Liver (tissue), 3 donors: ENCODE data around the gene GFRA4.

Source experiments
- ATF3 ChIP-seq: IDR thresholded peaks from 2 replicates; pipeline ENCODE4 v1.6.1; 2016; ENCODE audit warnings: antibody characterized with exemption
- CTCF ChIP-seq: fragments of 150-350 bp; IDR thresholded peaks from 2 replicates; pipeline ENCODE4 v1.5.1; 2017; ENCODE audit warnings: improper control_type of control experiment, low read depth, low read length; ENCODE audit not compliant: missing input control
- FOXA1 ChIP-seq: IDR thresholded peaks from 2 replicates; pipeline ENCODE4 v1.6.1; 2016; ENCODE audit warnings: antibody characterized with exemption
- GABPA ChIP-seq, 2 donors: IDR thresholded peaks in 1 of 2; conservative IDR thresholded peaks in 1 of 2; 2 replicates each; pipeline ENCODE4 v1.6.1; 2016; ENCODE audit warnings: antibody characterized with exemption in 2 of 2, mild to moderate bottlenecking in 1 of 2, moderate library complexity in 1 of 2
- JUND ChIP-seq, 2 donors: IDR thresholded peaks; 2 replicates each; pipeline ENCODE4 v1.6.1; 2016; ENCODE audit warnings: antibody characterized with exemption in 2 of 2
- RXRA ChIP-seq, 2 donors: IDR thresholded peaks; 2 replicates each; pipeline ENCODE4 v1.6.1; 2017 to 2018; ENCODE audit warnings: antibody characterized with exemption in 2 of 2, mild to moderate bottlenecking in 1 of 2
- SP1 ChIP-seq: IDR thresholded peaks from 2 replicates; pipeline ENCODE4 v1.6.1; 2018; ENCODE audit warnings: antibody characterized with exemption, mild to moderate bottlenecking
- donor health status: healthy.
- donor health status: healthy.

GRCh38 chr20:3652221-3652620 is 11.0 kb downstream of the GFRA4 start:
- TF ChIP-seq FOXA1: no peak
- no peak for TF ChIP-seq JUND (IDR thresholded peaks at IDR 0.05)
- TF ChIP-seq CTCF: no peak
- TF ChIP-seq GABPA (IDR thresholded peaks at IDR 0.05 in 1 of 2, conservative IDR thresholded peaks at IDR 0.05 in 1 of 2): no peak
- TF ChIP-seq RXRA (IDR thresholded peaks at IDR 0.05): no peak
- no peak for TF ChIP-seq ATF3
- no peak for TF ChIP-seq SP1
